CD4-positive, alpha-beta T cell treated with Interleukin-12 subunit alpha and Interleukin-12 subunit beta, for 1 hour (primary cell): ENCODE measurements around the gene RBPJ.

Experiments
- DNase-seq: peaks from one replicate; pipeline ENCODE4 v3.0.0-alpha.2; 2020

RBPJ gene

GRCh38 chr4:26424153-26424552, 103.3 kb downstream of the RBPJ start:
- DNase-seq = no peak

- DNase-seq = no peak
These were observed 104.0 kb downstream of the RBPJ start for GRCh38 chr4:26424838-26425237.

- no peak for DNase-seq
These were observed 105.1 kb downstream of the RBPJ start for GRCh38 chr4:26425953-26426352.

- no peak for DNase-seq
These were observed 106.1 kb downstream of the RBPJ start for GRCh38 chr4:26426892-26427291.

GRCh38 chr4:26429910-26430309, 109.1 kb downstream of the RBPJ start:
- no peak for DNase-seq

- no peak for DNase-seq
These were observed 110.8 kb downstream of the RBPJ start for GRCh38 chr4:26431461-26432180.

GRCh38 chr4:26432419-26432818, 111.6 kb downstream of the RBPJ start:
- DNase-seq = no peak

- no peak for DNase-seq
These were observed 112.7 kb downstream of the RBPJ start for GRCh38 chr4:26433556-26433955.

GRCh38 chr4:26434030-26434639, 113.3 kb downstream of the RBPJ start:
- no peak for DNase-seq

- DNase-seq = no peak
These were observed 120.3 kb downstream of the RBPJ start for GRCh38 chr4:26441102-26441501.

GRCh38 chr4:26441771-26442170, 121.0 kb downstream of the RBPJ start:
- no peak for DNase-seq

GRCh38 chr4:26447378-26447777, 126.6 kb downstream of the RBPJ start:
- DNase-seq = no peak

GRCh38 chr4:26450418-26450817, 129.6 kb downstream of the RBPJ start:
- no peak for DNase-seq

GRCh38 chr4:26451597-26451996, 130.8 kb downstream of the RBPJ start:
- no peak for DNase-seq

- DNase-seq = no peak
These were observed 132.0 kb downstream of the RBPJ start for GRCh38 chr4:26452565-26453531.

- DNase-seq = no peak
These were observed 134.1 kb downstream of the RBPJ start for GRCh38 chr4:26454961-26455360.

GRCh38 chr4:26455571-26455970, 134.8 kb downstream of the RBPJ start:
- DNase-seq = no peak

GRCh38 chr4:26457412-26457811, 136.6 kb downstream of the RBPJ start:
- DNase-seq = no peak

GRCh38 chr4:26458157-26458561, 137.3 kb downstream of the RBPJ start:
- DNase-seq = no peak

- DNase-seq = peak; percentile 44
These were observed 138.4 kb downstream of the RBPJ start for GRCh38 chr4:26459054-26459755.

GRCh38 chr4:26459756-26460530, 139.1 kb downstream of the RBPJ start:
- no peak for DNase-seq

- no peak for DNase-seq
These were observed 142.1 kb downstream of the RBPJ start for GRCh38 chr4:26462874-26463273.
